ENCODE measurements around the gene CCDC8.

- TF ChIP-seq CTCF (IDR thresholded peaks at IDR 0.05; ENCODE audit: poor library complexity, severe bottlenecking), result no peak
- TF ChIP-seq EP300 (conservative IDR thresholded peaks at IDR 0.05; ENCODE audit: poor library complexity, severe bottlenecking), result no peak
Observed at GRCh38 chr19:46371371-46371901, 41.9 kb downstream of the CCDC8 start.

Data from neural cell (in vitro differentiated cells).